ENCODE results near the gene SRPRA.

Gene SRPRA

GRCh38 chr11:126231725-126232459 lies 36.8 kb downstream of the SRPRA start:
- Histone ChIP-seq H3K4me2 (ENCODE audit: low read depth, low read length, poor library complexity, severe bottlenecking) (no peak overlapping the region), H3F3A (ENCODE audit: low read depth) (no peaks in the 10 kb centered on the region), H3K9ac (ENCODE audit: low read depth, low read length, poor library complexity, severe bottlenecking) (no peak overlapping the region), H3K79me2 (ENCODE audit: insufficient read depth, low read length) (peaks cover 10% of the 10 kb centered on the region; the same call in 1 of the 2 replicates), H2AFZ (ENCODE audit: low read length) (no peak overlapping the region), H3K4me1 (ENCODE audit: insufficient read depth, low read length, poor library complexity, severe bottlenecking) (peaks cover 13% of the 10 kb centered on the region), H4K20me1 (ENCODE audit: insufficient read depth, low read length, poor library complexity, severe bottlenecking) (no peaks in the 10 kb centered on the region), H3K9me2 (replicated peaks; ENCODE audit: low read depth, low read length) (no peaks in the 10 kb centered on the region), H3K4me3 (ENCODE audit: low read length, poor library complexity, severe bottlenecking) (no peak overlapping the region), H3K36me3 (ENCODE audit: insufficient read depth, low read length) (peaks cover 9% of the 10 kb centered on the region; the same call in 1 of the 2 replicates), H3K9me3 (ENCODE audit: insufficient read depth, low read depth, low read length) (no peaks in the 10 kb centered on the region), H3K27me3 (ENCODE audit: insufficient read depth, low read length, poor library complexity, severe bottlenecking) (no peaks in the 10 kb centered on the region)
- TF ChIP-seq, protein P1, sequence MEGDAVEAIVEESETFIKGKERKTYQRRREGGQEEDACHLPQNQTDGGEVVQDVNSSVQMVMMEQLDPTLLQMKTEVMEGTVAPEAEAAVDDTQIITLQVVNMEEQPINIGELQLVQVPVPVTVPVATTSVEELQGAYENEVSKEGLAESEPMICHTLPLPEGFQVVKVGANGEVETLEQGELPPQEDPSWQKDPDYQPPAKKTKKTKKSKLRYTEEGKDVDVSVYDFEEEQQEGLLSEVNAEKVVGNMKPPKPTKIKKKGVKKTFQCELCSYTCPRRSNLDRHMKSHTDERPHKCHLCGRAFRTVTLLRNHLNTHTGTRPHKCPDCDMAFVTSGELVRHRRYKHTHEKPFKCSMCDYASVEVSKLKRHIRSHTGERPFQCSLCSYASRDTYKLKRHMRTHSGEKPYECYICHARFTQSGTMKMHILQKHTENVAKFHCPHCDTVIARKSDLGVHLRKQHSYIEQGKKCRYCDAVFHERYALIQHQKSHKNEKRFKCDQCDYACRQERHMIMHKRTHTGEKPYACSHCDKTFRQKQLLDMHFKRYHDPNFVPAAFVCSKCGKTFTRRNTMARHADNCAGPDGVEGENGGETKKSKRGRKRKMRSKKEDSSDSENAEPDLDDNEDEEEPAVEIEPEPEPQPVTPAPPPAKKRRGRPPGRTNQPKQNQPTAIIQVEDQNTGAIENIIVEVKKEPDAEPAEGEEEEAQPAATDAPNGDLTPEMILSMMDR (conservative IDR thresholded peaks at IDR 0.05; ENCODE audit: low read length) = no peak
- no peak for TF ChIP-seq EZH2phosphoT487 (IDR thresholded peaks at IDR 0.05; ENCODE audit: borderline replicate concordance)

DNA sequence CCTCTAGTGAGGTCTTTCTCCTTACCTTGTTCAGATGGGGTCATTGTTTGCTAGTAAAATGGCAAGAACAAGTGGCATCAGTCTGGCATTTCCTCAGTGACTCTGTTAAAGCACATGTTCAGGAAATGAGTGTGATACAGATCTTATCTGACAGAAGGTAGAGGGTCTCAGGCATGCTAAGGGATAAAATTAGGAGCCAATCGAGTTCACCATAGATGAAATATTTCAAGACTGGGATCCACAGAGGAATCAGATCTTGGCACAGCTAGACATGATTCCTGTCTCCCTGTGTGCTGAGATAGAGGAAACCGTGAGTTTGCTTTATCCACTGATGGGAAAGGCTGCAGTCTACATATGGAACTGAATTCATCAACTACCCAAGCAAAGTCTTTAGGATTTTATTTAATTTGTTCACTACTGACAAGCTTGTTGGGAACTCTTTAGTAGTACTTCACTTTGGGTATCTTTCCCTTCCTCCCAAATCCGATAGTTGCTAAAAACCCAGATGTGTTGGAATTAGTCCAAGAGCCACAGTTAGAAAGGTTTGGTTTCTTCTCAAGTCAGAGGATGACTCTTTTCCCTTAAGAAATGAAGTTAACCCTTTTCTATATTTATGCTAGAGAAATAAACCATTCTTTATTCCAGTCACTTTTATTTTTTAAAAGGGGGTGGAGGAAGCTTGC lies 38.7 kb downstream of the SRPRA start:
- Histone ChIP-seq H3K4me3 (ENCODE audit: low read length, poor library complexity, severe bottlenecking) (no peak overlapping the region), H3K4me2 (ENCODE audit: low read depth, low read length, poor library complexity, severe bottlenecking) (peak overlapping the region; percentile 43), H3K27me3 (ENCODE audit: insufficient read depth, low read length, poor library complexity, severe bottlenecking) (no peaks in the 10 kb centered on the region), H3K9me2 (replicated peaks; ENCODE audit: low read depth, low read length) (no peaks in the 10 kb centered on the region), H3K79me2 (ENCODE audit: insufficient read depth, low read length) (peaks cover 16% of the 10 kb centered on the region), H4K20me1 (ENCODE audit: insufficient read depth, low read length, poor library complexity, severe bottlenecking) (no peaks in the 10 kb centered on the region), H2AFZ (ENCODE audit: low read length) (no peak overlapping the region), H3K9me3 (ENCODE audit: insufficient read depth, low read depth, low read length) (no peaks in the 10 kb centered on the region), H3K9ac (ENCODE audit: low read depth, low read length, poor library complexity, severe bottlenecking) (no peak overlapping the region), H3K36me3 (ENCODE audit: insufficient read depth, low read length) (no peaks in the 10 kb centered on the region), H3K4me1 (ENCODE audit: insufficient read depth, low read length, poor library complexity, severe bottlenecking) (peaks cover 13% of the 10 kb centered on the region), H3F3A (ENCODE audit: low read depth) (no peaks in the 10 kb centered on the region)
- TF ChIP-seq EZH2phosphoT487 (IDR thresholded peaks at IDR 0.05; ENCODE audit: borderline replicate concordance) = no peak
- TF ChIP-seq, protein P1 (conservative IDR thresholded peaks at IDR 0.05; ENCODE audit: low read length) = no peak

GRCh38 chr11:126226334-126227084 lies 42.2 kb downstream of the SRPRA start:
- Histone ChIP-seq H3K4me1 (ENCODE audit: insufficient read depth, low read length, poor library complexity, severe bottlenecking) (peaks cover 13% of the 10 kb centered on the region), H3K9me2 (replicated peaks; ENCODE audit: low read depth, low read length) (no peaks in the 10 kb centered on the region), H3K9ac (ENCODE audit: low read depth, low read length, poor library complexity, severe bottlenecking) (no peak overlapping the region), H3K79me2 (ENCODE audit: insufficient read depth, low read length) (peaks cover 44% of the 10 kb centered on the region), H3K36me3 (ENCODE audit: insufficient read depth, low read length) (no peaks in the 10 kb centered on the region), H3K4me2 (ENCODE audit: low read depth, low read length, poor library complexity, severe bottlenecking) (no peak overlapping the region), H3K27me3 (ENCODE audit: insufficient read depth, low read length, poor library complexity, severe bottlenecking) (no peaks in the 10 kb centered on the region), H3K9me3 (ENCODE audit: insufficient read depth, low read depth, low read length) (no peaks in the 10 kb centered on the region), H2AFZ (ENCODE audit: low read length) (no peak overlapping the region), H3K4me3 (ENCODE audit: low read length, poor library complexity, severe bottlenecking) (no peak overlapping the region), H4K20me1 (ENCODE audit: insufficient read depth, low read length, poor library complexity, severe bottlenecking) (no peaks in the 10 kb centered on the region), H3F3A (ENCODE audit: low read depth) (no peaks in the 10 kb centered on the region)
- TF ChIP-seq, protein P1 (conservative IDR thresholded peaks at IDR 0.05; ENCODE audit: low read length) = no peak
- TF ChIP-seq EZH2phosphoT487 (IDR thresholded peaks at IDR 0.05; ENCODE audit: borderline replicate concordance) = no peak

All from Loucy (cell line).